Loucy (cell line): ENCODE results near the gene PLCB3.

Experiments
- H2AFZ ChIP-seq: fragments of 200-600 bp; sonication (generic); 2 replicates; pipeline ENCODE4 v1.6.0; 2016; ENCODE audit warnings: antibody characterized with exemption, mild to moderate bottlenecking, low read length, moderate library complexity
- H3F3A ChIP-seq: fragments of 200-600 bp; 2 replicates; pipeline ENCODE4 v1.6.0; 2016; ENCODE audit warnings: antibody characterized with exemption, low read depth, mild to moderate bottlenecking
- H3K27me3 ChIP-seq: fragments of 200-600 bp; sonication (generic); 2 replicates; pipeline ENCODE4 v1.6.1; 2014; ENCODE audit warnings: low read length, mild to moderate bottlenecking; ENCODE audit not compliant: insufficient read depth, poor library complexity, severe bottlenecking
- H3K36me3 ChIP-seq: fragments of 200-600 bp; sonication (generic); 2 replicates; pipeline ENCODE4 v1.6.1; 2016; ENCODE audit warnings: low read length; ENCODE audit not compliant: insufficient read depth
- H3K4me1 ChIP-seq: fragments of 200-600 bp; sonication (generic); 2 replicates; pipeline ENCODE4 v1.5.1; 2014; ENCODE audit warnings: low read length, mild to moderate bottlenecking; ENCODE audit not compliant: insufficient read depth, poor library complexity, severe bottlenecking
- H3K4me2 ChIP-seq: fragments of 200-600 bp; sonication (generic); 2 replicates; pipeline ENCODE4 v1.6.0; 2014; ENCODE audit warnings: antibody characterized with exemption, low read length, low read depth, mild to moderate bottlenecking; ENCODE audit not compliant: poor library complexity, severe bottlenecking
- H3K4me3 ChIP-seq: fragments of 200-600 bp; sonication (generic); 2 replicates; pipeline ENCODE4 v1.5.1; 2014; ENCODE audit warnings: low read length, mild to moderate bottlenecking, mixed read lengths; ENCODE audit not compliant: poor library complexity, severe bottlenecking
- H3K79me2 ChIP-seq: fragments of 200-600 bp; sonication (generic); 2 replicates; pipeline ENCODE4 v1.6.1; 2014; ENCODE audit warnings: low read length; ENCODE audit not compliant: insufficient read depth
- H3K9ac ChIP-seq: fragments of 200-600 bp; sonication (generic); 2 replicates; pipeline ENCODE4 v1.6.0; 2014; ENCODE audit warnings: mild to moderate bottlenecking, low read depth, low read length, moderate library complexity; ENCODE audit not compliant: poor library complexity, severe bottlenecking
- H3K9me2 ChIP-seq: fragments of 200-600 bp; sonication (generic); replicated peaks from 2 replicates; pipeline ENCODE4 v1.6.1; 2016; ENCODE audit warnings: low read depth, low read length, mixed read lengths
- H3K9me3 ChIP-seq: fragments of 200-600 bp; sonication (generic); 2 replicates; pipeline ENCODE4 v1.6.1; 2014; ENCODE audit warnings: mild to moderate bottlenecking, antibody characterized with exemption, low read length, low read depth; ENCODE audit not compliant: insufficient read depth
- H4K20me1 ChIP-seq: fragments of 200-600 bp; sonication (generic); 2 replicates; pipeline ENCODE4 v1.6.0; 2014; ENCODE audit warnings: antibody characterized with exemption, low read length, mild to moderate bottlenecking; ENCODE audit not compliant: insufficient read depth, poor library complexity, severe bottlenecking
- EZH2phosphoT487 ChIP-seq: fragments of 200-600 bp; IDR thresholded peaks from 2 replicates; pipeline ENCODE4 v1.6.1; 2018; ENCODE audit warnings: antibody characterized with exemption, mild to moderate bottlenecking, moderate library complexity, borderline replicate concordance
- TF ChIP-seq, protein P1 (sequence below): fragments of 200-600 bp; sonication (generic); conservative IDR thresholded peaks from 2 replicates; pipeline ENCODE4 v1.5.1; 2014; ENCODE audit warnings: mild to moderate bottlenecking, antibody characterized with exemption, low read length

The PLCB3 gene

DNA sequence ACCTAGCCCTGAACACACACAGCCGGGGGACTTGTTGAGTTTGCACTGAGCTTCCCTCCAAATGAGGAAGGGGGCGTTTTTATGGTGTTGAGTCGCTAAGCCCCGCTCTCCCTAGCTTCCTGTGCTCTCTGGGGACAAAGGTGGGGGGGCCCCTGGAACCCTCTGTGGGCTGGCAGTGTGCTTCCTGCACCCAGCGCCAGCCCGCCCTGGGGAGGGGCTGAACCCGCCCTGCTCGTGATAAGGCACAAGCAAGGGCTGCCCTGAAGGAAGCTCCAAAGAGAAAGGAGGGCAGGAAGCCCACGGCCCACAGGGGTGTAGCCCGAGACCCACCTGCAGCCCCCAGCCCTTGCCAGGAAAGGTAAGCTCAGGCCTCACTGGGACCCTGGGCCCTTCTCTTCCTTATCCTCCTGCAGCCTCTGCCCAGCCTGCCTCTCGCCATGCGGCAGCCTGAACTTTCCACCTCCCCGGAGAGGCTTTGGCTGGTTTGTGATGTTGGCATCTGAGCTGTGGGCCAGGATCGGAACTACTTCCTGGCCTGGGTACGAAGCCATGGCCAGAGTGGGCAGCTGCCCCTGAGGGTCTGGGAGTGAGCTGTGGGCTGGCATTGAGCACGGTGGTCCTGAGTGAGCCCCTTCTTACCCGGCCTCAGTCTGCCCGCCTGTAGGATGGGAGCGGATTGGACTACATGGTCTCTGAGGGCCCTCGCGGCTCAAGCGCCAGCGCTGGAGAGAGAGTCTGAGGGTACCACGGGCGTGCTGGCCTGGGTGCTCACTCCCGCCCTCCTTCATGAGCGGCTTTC lies 44.7 kb upstream of the PLCB3 start, which contains the start of gene FERMT3:
FERMT3 (plus strand) TSS at position 265 of the 799 bp plus-strand sequence. CDS start 644 bp downstream, outside the sequence.
- H3K27me3 ChIP-seq, result no peaks in the 10 kb centered on the region
- H3F3A ChIP-seq, result peaks cover 6% of the 10 kb centered on the region; the same call in 1 of the 2 replicates
- no peak for TF ChIP-seq EZH2phosphoT487
- TF ChIP-seq, protein P1, sequence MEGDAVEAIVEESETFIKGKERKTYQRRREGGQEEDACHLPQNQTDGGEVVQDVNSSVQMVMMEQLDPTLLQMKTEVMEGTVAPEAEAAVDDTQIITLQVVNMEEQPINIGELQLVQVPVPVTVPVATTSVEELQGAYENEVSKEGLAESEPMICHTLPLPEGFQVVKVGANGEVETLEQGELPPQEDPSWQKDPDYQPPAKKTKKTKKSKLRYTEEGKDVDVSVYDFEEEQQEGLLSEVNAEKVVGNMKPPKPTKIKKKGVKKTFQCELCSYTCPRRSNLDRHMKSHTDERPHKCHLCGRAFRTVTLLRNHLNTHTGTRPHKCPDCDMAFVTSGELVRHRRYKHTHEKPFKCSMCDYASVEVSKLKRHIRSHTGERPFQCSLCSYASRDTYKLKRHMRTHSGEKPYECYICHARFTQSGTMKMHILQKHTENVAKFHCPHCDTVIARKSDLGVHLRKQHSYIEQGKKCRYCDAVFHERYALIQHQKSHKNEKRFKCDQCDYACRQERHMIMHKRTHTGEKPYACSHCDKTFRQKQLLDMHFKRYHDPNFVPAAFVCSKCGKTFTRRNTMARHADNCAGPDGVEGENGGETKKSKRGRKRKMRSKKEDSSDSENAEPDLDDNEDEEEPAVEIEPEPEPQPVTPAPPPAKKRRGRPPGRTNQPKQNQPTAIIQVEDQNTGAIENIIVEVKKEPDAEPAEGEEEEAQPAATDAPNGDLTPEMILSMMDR, result peak; percentile 23
- H3K79me2 ChIP-seq, result peaks cover 38% of the 10 kb centered on the region
- no peaks in the 10 kb centered on the region for H3K9me2 ChIP-seq
- peaks cover 25% of the 10 kb centered on the region for H4K20me1 ChIP-seq
- peaks cover 26% of the 10 kb centered on the region for H3K4me1 ChIP-seq
- peaks cover 27% of the 10 kb centered on the region; the same call in 1 of the 2 replicates for H3K36me3 ChIP-seq
- peak within 1 kb of the TSS; percentile 96 for H3K4me3 ChIP-seq
- peak within 1 kb of the TSS; percentile 99 for H3K9ac ChIP-seq
- H3K4me2 ChIP-seq, result peak within 1 kb of the TSS; percentile 92
- peak within 1 kb of the TSS; percentile 53 for H2AFZ ChIP-seq
- no peaks in the 10 kb centered on the region for H3K9me3 ChIP-seq

- Histone ChIP-seq H3K4me1 (peaks cover 26% of the 10 kb centered on the region), H3K9ac (peak overlapping the region; percentile 99), H3K9me3 (no peaks in the 10 kb centered on the region), H3K9me2 (no peaks in the 10 kb centered on the region), H3K4me2 (peak overlapping the region; percentile 92), H4K20me1 (peaks cover 19% of the 10 kb centered on the region), H3K36me3 (peaks cover 29% of the 10 kb centered on the region; the same call in 1 of the 2 replicates), H2AFZ (peak overlapping the region; percentile 53), H3F3A (peaks cover 6% of the 10 kb centered on the region; the same call in 1 of the 2 replicates), H3K4me3 (peak overlapping the region; percentile 96), H3K79me2 (peaks cover 38% of the 10 kb centered on the region), H3K27me3 (no peaks in the 10 kb centered on the region)
- TF ChIP-seq EZH2phosphoT487, result no peak
- TF ChIP-seq, protein P1, result no peak
Measured at GRCh38 chr11:64207256-64208085, 43.9 kb upstream of the PLCB3 start.

DNA sequence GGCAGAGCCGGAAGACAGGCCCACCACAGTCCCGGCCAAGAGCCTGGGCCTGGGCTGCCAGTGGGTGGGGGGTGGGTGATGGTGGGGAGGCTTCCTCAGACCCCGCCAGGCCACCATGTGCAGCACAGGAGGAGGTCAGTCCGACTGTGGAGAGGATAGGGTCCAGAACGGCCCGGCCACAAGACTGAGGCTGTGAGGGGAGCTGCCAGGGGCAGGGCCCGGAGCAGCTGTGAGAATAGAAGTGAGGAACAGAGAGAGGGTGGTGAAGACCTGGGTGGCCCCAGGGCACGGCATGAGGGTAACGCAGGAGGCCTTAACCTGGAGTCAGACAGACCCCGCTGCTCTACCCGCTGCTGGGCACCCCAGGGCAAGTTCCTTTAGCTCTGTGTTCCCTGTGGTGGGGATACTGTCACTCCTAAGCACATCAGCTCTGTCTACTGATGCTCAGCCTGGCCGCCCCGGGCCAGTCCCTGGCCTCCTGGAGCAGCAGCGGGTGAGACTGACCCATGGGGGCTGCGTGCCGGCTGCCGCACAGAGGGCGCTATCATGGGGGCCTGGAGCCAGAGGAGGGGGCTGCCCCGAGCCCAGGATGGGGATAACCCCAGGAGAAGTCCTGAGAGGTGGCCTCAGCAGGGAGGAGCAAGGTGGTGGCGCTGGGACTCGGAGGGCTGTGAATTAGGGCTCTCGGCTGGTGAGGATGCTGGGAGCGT lies 43.1 kb upstream of the PLCB3 start:
- Histone ChIP-seq H3K4me3 (peak overlapping the region; percentile 96), H3K4me2 (peak overlapping the region; percentile 92), H3K79me2 (peaks cover 38% of the 10 kb centered on the region), H3K36me3 (peaks cover 22% of the 10 kb centered on the region; the same call in 1 of the 2 replicates), H3K27me3 (no peaks in the 10 kb centered on the region), H4K20me1 (peaks cover 15% of the 10 kb centered on the region), H3F3A (peaks cover 6% of the 10 kb centered on the region; the same call in 1 of the 2 replicates), H3K9ac (peak overlapping the region; percentile 99), H2AFZ (peak overlapping the region; percentile 53; the same call in 1 of the 2 replicates), H3K9me3 (no peaks in the 10 kb centered on the region), H3K4me1 (peaks cover 26% of the 10 kb centered on the region), H3K9me2 (no peaks in the 10 kb centered on the region)
- no peak for TF ChIP-seq EZH2phosphoT487
- TF ChIP-seq, protein P1, result no peak
